GM19468 (cell line): ENCODE measurements around the gene CAPN10.

Experiments used
- ATAC-seq: cut with Tn5 transposase; IDR thresholded peaks from one replicate; pipeline ENCODE4 v1.9.1; 2021; ENCODE audit warnings: mild to moderate bottlenecking, moderate library complexity, moderate number of reproducible peaks; ENCODE audit not compliant: unreplicated experiment; ENCODE audit errors: extremely low read depth

Gene CAPN10

GRCh38 chr2:240646900-240647502, 60.5 kb downstream of the CAPN10 start:
- ATAC-seq, result no peak

- no peak for ATAC-seq
These were observed 61.1 kb downstream of the CAPN10 start for GRCh38 chr2:240647503-240648154.

- ATAC-seq, result no peak
These were observed 61.7 kb downstream of the CAPN10 start for GRCh38 chr2:240648155-240648649.
